ENCODE data around the gene SLC25A15.

DNA sequence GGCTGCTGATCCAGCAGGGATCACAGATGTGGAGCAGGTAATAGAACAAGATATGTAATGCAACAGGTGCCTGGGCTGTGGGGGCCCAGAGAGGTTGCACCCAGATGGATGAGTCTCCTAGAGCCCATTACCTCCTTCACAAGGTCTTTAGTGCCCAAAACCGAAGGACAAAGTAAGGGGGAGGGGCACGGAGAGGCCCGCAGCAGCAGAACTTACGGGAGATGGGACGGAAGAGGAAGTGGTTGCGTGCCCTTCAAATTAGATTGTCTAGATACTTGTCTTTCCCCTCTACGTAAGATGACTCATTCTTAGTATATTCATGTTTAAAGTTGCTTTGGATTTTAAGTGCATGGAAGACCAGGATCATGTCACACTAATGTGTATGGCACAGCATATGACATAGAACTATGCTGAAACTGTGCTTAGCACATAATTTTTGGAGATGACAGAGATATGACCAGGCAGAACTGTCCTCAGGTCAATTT, 12.7 kb upstream of the SLC25A15 start:
- TF ChIP-seq SP1 (IDR thresholded peaks at IDR 0.05) (no peak), ARNT (IDR thresholded peaks at IDR 0.05) (no peak), FOXA1 (IDR thresholded peaks at IDR 0.05) (no peak), HDGF (IDR thresholded peaks at IDR 0.05; ENCODE audit: borderline replicate concordance) (no peak), BHLHE40 (IDR thresholded peaks at IDR 0.05; ENCODE audit: borderline replicate concordance) (no peak), FOXK2 (IDR thresholded peaks at IDR 0.05) (no peak), FOXM1 (IDR thresholded peaks at IDR 0.05; ENCODE audit: borderline replicate concordance) (no peak), PKNOX1 (IDR thresholded peaks at IDR 0.05) (no peak), ZNF384 (IDR thresholded peaks at IDR 0.05) (no peak), SUZ12 (IDR thresholded peaks at IDR 0.05) (no peak)

Measured in HEK293T (cell line).